Progenitor cell of endocrine pancreas (in vitro differentiated cells): ENCODE data around the gene RTKN. TPM values are rescaled to one million over a fixed set of nuclear protein-coding genes. Genes with fewer than 3 reads are reported as not detected.

Experiments used
- DNase-seq: peaks from one replicate; pipeline ENCODE4 v3.0.0; 2021; ENCODE audit warnings: low spot score; ENCODE audit not compliant: unreplicated experiment
- H3K27ac Mint-ChIP-seq: 2 replicates; pipeline ENCODE4 v1.8.0; 2021; ENCODE audit warnings: mild to moderate bottlenecking, moderate library complexity, mixed read lengths
- H3K27me3 Mint-ChIP-seq: 2 replicates; pipeline ENCODE4 v1.8.0; 2021; ENCODE audit warnings: mixed read lengths
- H3K36me3 Mint-ChIP-seq: 2 replicates; pipeline ENCODE4 v1.8.0; 2022; ENCODE audit warnings: mixed read lengths; ENCODE audit not compliant: insufficient read depth
- H3K4me1 Mint-ChIP-seq: 2 replicates; pipeline ENCODE4 v1.8.0; 2021; ENCODE audit warnings: low read depth, mixed read lengths
- H3K4me3 Mint-ChIP-seq: 2 replicates; pipeline ENCODE4 v1.8.0; 2021; ENCODE audit warnings: low read depth, mild to moderate bottlenecking, moderate library complexity, mixed read lengths
- H3K9me3 Mint-ChIP-seq: 2 replicates; pipeline ENCODE4 v1.8.0; 2021; ENCODE audit warnings: low read depth, mixed read lengths
- CTCF ChIP-seq: fragments of 200-600 bp; sonication (generic); IDR thresholded peaks from one replicate; pipeline ENCODE4 v1.5.0; 2021; ENCODE audit warnings: antibody characterized with exemption, mild to moderate bottlenecking; ENCODE audit not compliant: unreplicated experiment
- total RNA-seq: library from RNA; stranded (reverse); gene quantifications from 2 replicates; pipeline ENCODE4 v1.2.1, GENCODE V29; 2021

Gene RTKN
- total RNA-seq, 1 donor from 2014 or later, result 129 TPM

GRCh38 chr2:74418312-74418711, 23.4 kb downstream of the RTKN start:
- Mint-ChIP-seq H3K9me3 (no peaks in the 10 kb centered on the region), H3K27me3 (peaks cover 4% of the 10 kb centered on the region), H3K4me1 (peaks cover 7% of the 10 kb centered on the region), H3K4me3 (no peak overlapping the region), H3K27ac (no peak overlapping the region), H3K36me3 (no peaks in the 10 kb centered on the region)
- TF ChIP-seq CTCF, result no peak
- DNase-seq, result no peak

- no peak overlapping the region for H3K4me3 Mint-ChIP-seq
- H3K27ac Mint-ChIP-seq, result no peak overlapping the region
- H3K4me1 Mint-ChIP-seq, result peaks cover 7% of the 10 kb centered on the region
- no peaks in the 10 kb centered on the region for H3K36me3 Mint-ChIP-seq
- H3K9me3 Mint-ChIP-seq, result no peaks in the 10 kb centered on the region
- DNase-seq, result no peak
- no peak for TF ChIP-seq CTCF
- peaks cover 1% of the 10 kb centered on the region for H3K27me3 Mint-ChIP-seq
Observed at GRCh38 chr2:74417763-74418162, 24.0 kb downstream of the RTKN start.

- no peaks in the 10 kb centered on the region for H3K36me3 Mint-ChIP-seq
- no peak overlapping the region for H3K4me3 Mint-ChIP-seq
- H3K27ac Mint-ChIP-seq, result no peak overlapping the region
- DNase-seq, result no peak
- H3K9me3 Mint-ChIP-seq, result no peaks in the 10 kb centered on the region
- TF ChIP-seq CTCF, result no peak
- H3K27me3 Mint-ChIP-seq, result no peaks in the 10 kb centered on the region
- peaks cover 5% of the 10 kb centered on the region for H3K4me1 Mint-ChIP-seq
Observed at GRCh38 chr2:74417197-74417596, 24.5 kb downstream of the RTKN start.

- Mint-ChIP-seq H3K9me3 (no peaks in the 10 kb centered on the region), H3K36me3 (no peaks in the 10 kb centered on the region), H3K27me3 (no peaks in the 10 kb centered on the region), H3K27ac (no peak overlapping the region), H3K4me3 (no peak overlapping the region), H3K4me1 (peaks cover 3% of the 10 kb centered on the region)
- TF ChIP-seq CTCF, result no peak
- no peak for DNase-seq
Observed at GRCh38 chr2:74416778-74417177, 25.0 kb downstream of the RTKN start.

GRCh38 chr2:74415762-74416395, 25.9 kb downstream of the RTKN start:
- TF ChIP-seq CTCF, result no peak
- Mint-ChIP-seq H3K27ac (no peak overlapping the region), H3K4me3 (no peak overlapping the region), H3K36me3 (no peaks in the 10 kb centered on the region), H3K4me1 (no peaks in the 10 kb centered on the region), H3K9me3 (no peaks in the 10 kb centered on the region), H3K27me3 (peaks cover 2% of the 10 kb centered on the region)
- DNase-seq, result no peak
